ENCODE data around the gene DOCK1. TPM values are rescaled to one million over a fixed set of nuclear protein-coding genes. Genes with fewer than 3 reads are reported as not detected.

The DOCK1 gene
- total RNA-seq, 4 donors from 2014 or later: 41.1 to 62.4 (median 53.2) TPM

- TF ChIP-seq CTCF (IDR thresholded peaks at IDR 0.05; ENCODE audit: low read depth): no peak
Observed at GRCh38 chr10:127091354-127091753, 186.1 kb downstream of the DOCK1 start.

GRCh38 chr10:127092916-127093315, 187.7 kb downstream of the DOCK1 start:
- no peak for TF ChIP-seq CTCF (IDR thresholded peaks at IDR 0.05; ENCODE audit: low read depth)

GRCh38 chr10:127094984-127095383, 189.8 kb downstream of the DOCK1 start:
- no peak for TF ChIP-seq CTCF (IDR thresholded peaks at IDR 0.05; ENCODE audit: low read depth)

- no peak for TF ChIP-seq CTCF (IDR thresholded peaks at IDR 0.05; ENCODE audit: low read depth)
Observed at GRCh38 chr10:127100983-127101615, 195.9 kb downstream of the DOCK1 start.

- TF ChIP-seq CTCF (IDR thresholded peaks at IDR 0.05; ENCODE audit: low read depth): no peak
Observed at GRCh38 chr10:127102176-127102575, 196.9 kb downstream of the DOCK1 start.

- no peak for TF ChIP-seq CTCF (IDR thresholded peaks at IDR 0.05; ENCODE audit: low read depth)
Observed at GRCh38 chr10:127115100-127115499, 209.9 kb downstream of the DOCK1 start.

GRCh38 chr10:127117125-127117524, 211.9 kb downstream of the DOCK1 start:
- no peak for TF ChIP-seq CTCF (IDR thresholded peaks at IDR 0.05; ENCODE audit: low read depth)
